ENCODE results near the gene PLA2G12B.

GRCh38 chr10:73003822-73004221 is 49.2 kb upstream of the PLA2G12B start:
- TF ChIP-seq CTCF (IDR thresholded peaks at IDR 0.05) (no peak), POLR2A (IDR thresholded peaks at IDR 0.05) (no peak)

Data from ovary (tissue), 3 donors.